Activated CD4-positive, alpha-beta T cell treated with anti-CD3 and anti-CD28 coated beads, Interleukin-2, amount 10 ng/mL, durations not matched to agents 24 days and 14 days (primary cell): ENCODE measurements around the gene MS4A10. TPM values are rescaled to one million over a fixed set of nuclear protein-coding genes. Genes with fewer than 3 reads are reported as not detected.

Experiments
- DNase-seq: peaks from one replicate; pipeline ENCODE4 v3.0.0; 2022
- H3K27ac Mint-ChIP-seq: one replicate; pipeline ENCODE4 v1.8.0; 2022; ENCODE audit warnings: mild to moderate bottlenecking, mixed read lengths
- H3K27me3 Mint-ChIP-seq: one replicate; pipeline ENCODE4 v1.8.0; 2022; ENCODE audit warnings: mixed read lengths
- H3K36me3 Mint-ChIP-seq: one replicate; pipeline ENCODE4 v1.8.0; 2022; ENCODE audit warnings: low read depth, mild to moderate bottlenecking, mixed read lengths
- H3K4me1 Mint-ChIP-seq: one replicate; pipeline ENCODE4 v1.8.0; 2021; ENCODE audit warnings: mixed read lengths
- H3K4me3 Mint-ChIP-seq: one replicate; pipeline ENCODE4 v1.8.0; 2022; ENCODE audit warnings: mild to moderate bottlenecking, moderate library complexity, mixed read lengths
- H3K9me3 Mint-ChIP-seq: one replicate; pipeline ENCODE4 v1.8.0; 2021; ENCODE audit warnings: mixed read lengths
- intact Hi-C: fragments of 100-400 bp; cut with micrococcal nuclease; formaldehyde crosslinking; loops from one replicate; pipeline ENCODE4 v1.15.1; 2023
- total RNA-seq: library from RNA; stranded (reverse); gene quantifications from 2 replicates; pipeline ENCODE4 v1.2.3, GENCODE V29; 2022

Gene MS4A10
- total RNA-seq = not detected in 2 replicates

DNA sequence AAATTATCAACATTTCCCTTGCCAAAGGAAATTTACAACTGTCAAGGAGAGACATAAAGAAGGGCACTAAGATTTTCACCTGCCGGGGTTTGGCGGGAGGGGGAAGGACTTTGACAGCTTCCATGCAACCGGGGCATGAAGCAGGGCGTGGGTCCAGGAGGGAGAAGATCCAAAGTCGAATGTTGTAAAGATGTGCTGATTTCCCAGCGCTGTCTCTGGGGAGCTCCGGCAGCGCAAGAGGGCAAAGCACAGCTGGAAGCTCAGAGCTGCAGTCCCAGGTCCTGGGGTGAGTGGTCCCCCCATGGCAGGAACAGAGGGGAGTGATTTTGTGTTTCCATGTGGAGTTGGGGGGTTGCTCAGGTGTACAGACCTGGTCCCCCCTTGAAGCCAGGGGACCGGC, at the start of gene MS4A10:
Gene MS4A10, plus strand, starts transcription at position 198 of the 400 bp plus-strand sequence. CDS start 5,003 bp downstream, outside the sequence.
- intact Hi-C loops = no loop called here
- H3K4me1 Mint-ChIP-seq = no peaks in the 10 kb centered on the region
- peaks cover 1% of the 10 kb centered on the region for H3K27me3 Mint-ChIP-seq
- no peak within 1 kb of the TSS for H3K27ac Mint-ChIP-seq
- DNase-seq = no peak
- no peaks in the 10 kb centered on the region for H3K9me3 Mint-ChIP-seq
- no peaks in the 10 kb centered on the region for H3K36me3 Mint-ChIP-seq
- no peak within 1 kb of the TSS for H3K4me3 Mint-ChIP-seq

GRCh38 chr11:60739114-60739513, 46.0 kb upstream of the MS4A10 start:
- H3K36me3 Mint-ChIP-seq = no peaks in the 10 kb centered on the region
- H3K27ac Mint-ChIP-seq = no peak overlapping the region

GRCh38 chr11:60740573-60740972, 44.6 kb upstream of the MS4A10 start:
- no peaks in the 10 kb centered on the region for H3K4me1 Mint-ChIP-seq
- DNase-seq = no peak
- no peaks in the 10 kb centered on the region for H3K9me3 Mint-ChIP-seq
- no peak overlapping the region for H3K27ac Mint-ChIP-seq
- peaks cover 2% of the 10 kb centered on the region for H3K27me3 Mint-ChIP-seq
- no peaks in the 10 kb centered on the region for H3K36me3 Mint-ChIP-seq
- H3K4me3 Mint-ChIP-seq = no peak overlapping the region
- intact Hi-C loops = no loop called here

More at GRCh38 chr11:60739114-60739513, 46.0 kb upstream of the MS4A10 start:
- H3K4me1 Mint-ChIP-seq = no peaks in the 10 kb centered on the region
- no peak for DNase-seq
- no peak overlapping the region for H3K4me3 Mint-ChIP-seq
- H3K27me3 Mint-ChIP-seq = peaks cover 2% of the 10 kb centered on the region
- intact Hi-C loops = no loop called here
- no peaks in the 10 kb centered on the region for H3K9me3 Mint-ChIP-seq

- Mint-ChIP-seq H3K27me3 (peaks cover 2% of the 10 kb centered on the region), H3K4me1 (no peaks in the 10 kb centered on the region), H3K4me3 (no peak overlapping the region), H3K27ac (no peak overlapping the region), H3K9me3 (no peaks in the 10 kb centered on the region), H3K36me3 (no peaks in the 10 kb centered on the region)
- intact Hi-C loops = no loop called here
- DNase-seq = no peak
Measured at GRCh38 chr11:60741421-60741820, 43.7 kb upstream of the MS4A10 start.

GRCh38 chr11:60743058-60743457, 42.1 kb upstream of the MS4A10 start:
- Mint-ChIP-seq H3K36me3 (no peaks in the 10 kb centered on the region), H3K27me3 (no peaks in the 10 kb centered on the region), H3K9me3 (peaks cover 5% of the 10 kb centered on the region), H3K4me3 (no peak overlapping the region), H3K27ac (no peak overlapping the region), H3K4me1 (no peaks in the 10 kb centered on the region)
- intact Hi-C loops = no loop called here
- DNase-seq = no peak

DNA sequence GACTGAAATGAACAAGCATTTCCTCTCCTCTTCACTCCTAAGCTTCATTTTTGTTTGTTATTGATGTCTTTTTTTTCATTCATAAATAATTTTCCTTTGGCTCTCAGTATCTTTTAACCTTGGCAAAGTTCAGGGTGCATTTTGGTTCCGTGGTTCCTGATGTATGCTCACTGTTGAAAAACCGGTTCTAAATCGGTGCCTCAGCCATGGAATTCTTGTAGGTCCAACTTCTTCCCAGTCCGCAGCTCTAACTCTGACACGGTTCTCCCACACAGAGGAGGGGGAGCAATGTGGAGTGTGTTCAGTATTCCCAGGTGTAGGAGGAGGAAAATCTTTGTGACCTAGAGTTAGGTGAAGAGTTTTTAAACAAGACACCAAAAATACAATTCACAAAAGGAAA, 41.0 kb upstream of the MS4A10 start:
- Mint-ChIP-seq H3K36me3 (no peaks in the 10 kb centered on the region), H3K9me3 (peaks cover 5% of the 10 kb centered on the region), H3K4me3 (no peak overlapping the region), H3K4me1 (no peaks in the 10 kb centered on the region), H3K27me3 (no peaks in the 10 kb centered on the region), H3K27ac (no peak overlapping the region)
- intact Hi-C loops = no loop called here
- DNase-seq = no peak

GRCh38 chr11:60747359-60747873, 37.7 kb upstream of the MS4A10 start:
- Mint-ChIP-seq H3K36me3 (no peaks in the 10 kb centered on the region), H3K4me1 (no peaks in the 10 kb centered on the region)

GRCh38 chr11:60748225-60748624, 36.9 kb upstream of the MS4A10 start:
- no peak for DNase-seq
- Mint-ChIP-seq H3K36me3 (no peaks in the 10 kb centered on the region), H3K4me3 (no peak overlapping the region), H3K27ac (no peak overlapping the region), H3K9me3 (peaks cover 5% of the 10 kb centered on the region), H3K27me3 (peaks cover under 1% of the 10 kb centered on the region), H3K4me1 (no peaks in the 10 kb centered on the region)
- intact Hi-C loops = no loop called here

More at GRCh38 chr11:60747359-60747873, 37.7 kb upstream of the MS4A10 start:
- intact Hi-C loops = no loop called here
- no peaks in the 10 kb centered on the region for H3K27me3 Mint-ChIP-seq
- H3K9me3 Mint-ChIP-seq = peaks cover 5% of the 10 kb centered on the region
- H3K27ac Mint-ChIP-seq = no peak overlapping the region
- no peak for DNase-seq
- H3K4me3 Mint-ChIP-seq = no peak overlapping the region

GRCh38 chr11:60748821-60749220, 36.3 kb upstream of the MS4A10 start:
- no peaks in the 10 kb centered on the region for H3K4me1 Mint-ChIP-seq
- no peak for DNase-seq
- no peaks in the 10 kb centered on the region for H3K36me3 Mint-ChIP-seq
- H3K27ac Mint-ChIP-seq = no peak overlapping the region
- peaks cover 3% of the 10 kb centered on the region for H3K27me3 Mint-ChIP-seq
- intact Hi-C loops = no loop called here
- peaks cover 5% of the 10 kb centered on the region for H3K9me3 Mint-ChIP-seq
- H3K4me3 Mint-ChIP-seq = no peak overlapping the region

DNA sequence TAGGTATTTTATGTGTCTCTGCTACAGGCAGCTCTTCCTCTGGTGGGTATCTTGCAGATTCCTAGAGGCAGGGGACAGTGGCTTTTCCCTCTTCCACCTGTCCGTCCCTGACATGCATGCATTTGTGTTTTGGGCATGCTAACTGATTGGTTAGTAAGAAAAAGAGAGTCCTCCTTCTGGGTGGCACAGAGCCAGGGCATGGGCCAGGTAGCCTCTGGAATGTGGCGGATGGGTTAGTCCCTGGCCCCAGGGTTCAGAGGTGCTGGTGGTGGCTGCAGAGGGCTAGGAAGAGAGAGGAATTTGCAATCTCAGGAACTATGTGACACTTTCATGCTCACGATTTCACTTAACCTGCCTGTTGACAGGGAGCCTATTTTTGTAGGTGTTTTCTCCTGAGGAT, 34.2 kb upstream of the MS4A10 start:
- Mint-ChIP-seq H3K27ac (no peak overlapping the region), H3K4me3 (no peak overlapping the region), H3K36me3 (no peaks in the 10 kb centered on the region), H3K27me3 (peaks cover 3% of the 10 kb centered on the region), H3K9me3 (peaks cover 5% of the 10 kb centered on the region), H3K4me1 (no peaks in the 10 kb centered on the region)
- intact Hi-C loops = no loop called here
- DNase-seq = no peak

- Mint-ChIP-seq H3K36me3 (no peaks in the 10 kb centered on the region), H3K4me3 (no peak overlapping the region), H3K27me3 (peaks cover 3% of the 10 kb centered on the region), H3K9me3 (no peaks in the 10 kb centered on the region), H3K4me1 (no peaks in the 10 kb centered on the region), H3K27ac (no peak overlapping the region)
- no peak for DNase-seq
- intact Hi-C loops = no loop called here
Measured at GRCh38 chr11:60753309-60753708, 31.8 kb upstream of the MS4A10 start.

DNA sequence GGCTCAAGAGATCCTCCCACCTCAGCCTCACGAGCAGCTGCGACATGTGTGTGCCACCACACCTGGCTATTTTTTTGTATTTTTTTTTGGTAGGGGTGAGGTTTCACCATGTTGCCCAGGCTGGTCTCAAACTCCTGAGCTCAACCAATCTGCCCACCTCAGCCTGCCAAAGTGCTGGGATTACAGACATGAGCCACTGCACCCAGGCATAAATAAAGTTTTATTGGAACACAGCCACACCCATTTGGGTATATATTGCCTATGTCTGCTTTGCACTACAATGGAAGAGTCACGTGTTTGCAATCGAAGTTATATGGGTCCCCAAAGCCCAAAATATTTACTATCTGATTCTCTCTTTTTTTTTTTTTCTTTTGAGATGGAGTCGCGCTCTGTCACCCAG, 30.2 kb upstream of the MS4A10 start:
- intact Hi-C loops = no loop called here
- Mint-ChIP-seq H3K27ac (no peak overlapping the region), H3K9me3 (no peaks in the 10 kb centered on the region), H3K27me3 (peaks cover 16% of the 10 kb centered on the region), H3K4me3 (no peak overlapping the region), H3K36me3 (no peaks in the 10 kb centered on the region), H3K4me1 (no peaks in the 10 kb centered on the region)
- no peak for DNase-seq

GRCh38 chr11:60756307-60757032, 28.7 kb upstream of the MS4A10 start, which contains the start of gene MS4A15:
MS4A15 (plus strand) TSS chr11:60756867; CDS start chr11:60763734, 6,867 bp downstream.
- no peaks in the 10 kb centered on the region for H3K36me3 Mint-ChIP-seq
- intact Hi-C loops = no loop called here
- DNase-seq = no peak

DNA sequence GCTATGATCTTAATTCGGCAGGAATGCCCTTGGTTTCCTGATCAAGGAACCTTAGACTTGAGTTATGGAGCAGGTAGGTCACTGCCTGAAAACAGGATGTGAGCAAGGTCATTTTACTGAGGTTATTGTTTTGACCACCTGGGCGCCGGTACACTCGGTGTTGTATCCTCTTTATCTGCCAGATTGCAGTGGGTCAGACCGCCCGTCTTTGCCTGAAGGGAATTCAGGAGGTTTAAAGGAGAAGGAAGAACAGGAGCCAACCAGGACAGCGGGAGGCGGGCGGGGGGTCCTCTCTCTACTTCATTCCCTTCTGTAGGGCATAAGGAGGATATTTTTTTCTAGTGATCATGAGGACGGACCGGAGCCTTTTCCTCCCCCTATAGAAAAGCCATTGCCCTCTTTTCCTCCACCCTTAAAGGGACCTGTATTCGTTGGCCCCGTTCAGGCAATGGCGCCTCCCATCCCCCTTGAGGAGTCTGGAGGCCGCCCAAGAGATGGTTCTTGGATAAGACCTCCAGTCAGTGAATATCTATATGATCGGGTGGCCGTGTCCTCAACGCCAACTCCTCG, 27.8 kb upstream of the MS4A10 start:
- H3K9me3 Mint-ChIP-seq = no peaks in the 10 kb centered on the region
- intact Hi-C loops = no loop called here
- H3K36me3 Mint-ChIP-seq = no peaks in the 10 kb centered on the region
- H3K27ac Mint-ChIP-seq = no peak overlapping the region
- no peaks in the 10 kb centered on the region for H3K4me1 Mint-ChIP-seq
- H3K4me3 Mint-ChIP-seq = no peak overlapping the region
- DNase-seq = no peak
- H3K27me3 Mint-ChIP-seq = peaks cover 28% of the 10 kb centered on the region

More at GRCh38 chr11:60756307-60757032, 28.7 kb upstream of the MS4A10 start, which contains the start of gene MS4A15:
- no peak within 1 kb of the TSS for H3K27ac Mint-ChIP-seq
- no peaks in the 10 kb centered on the region for H3K9me3 Mint-ChIP-seq
- H3K4me1 Mint-ChIP-seq = no peaks in the 10 kb centered on the region
- no peak within 1 kb of the TSS for H3K4me3 Mint-ChIP-seq
- H3K27me3 Mint-ChIP-seq = peaks cover 27% of the 10 kb centered on the region
